HG03135 (cell line): Measurements from ENCODE around the gene AHI1.

Source experiments
- ATAC-seq: cut with Tn5 transposase; IDR thresholded peaks from one replicate; pipeline ENCODE4 v1.9.1; 2021; ENCODE audit warnings: mild to moderate bottlenecking, moderate library complexity; ENCODE audit not compliant: unreplicated experiment

The AHI1 gene

DNA sequence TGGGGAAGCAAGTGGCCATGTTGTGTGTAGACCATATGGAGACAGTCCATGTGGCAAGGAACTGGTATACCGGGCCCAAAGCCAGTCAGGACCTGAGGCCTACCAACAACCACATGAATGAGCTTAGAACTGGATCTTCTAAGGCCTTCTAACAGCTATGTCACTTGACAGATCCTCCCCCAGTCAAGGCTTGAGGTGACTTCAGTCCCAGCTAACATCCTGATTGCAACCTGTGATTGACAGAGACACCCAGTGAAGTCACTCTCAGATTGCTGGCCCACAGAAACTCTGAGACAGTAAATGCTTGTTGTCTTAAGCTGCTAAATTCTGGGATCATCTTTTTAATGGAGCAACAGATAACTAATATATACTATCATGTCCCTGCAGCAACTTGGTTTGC is 32.9 kb downstream of the AHI1 start:
- ATAC-seq, result peak; percentile 67

DNA sequence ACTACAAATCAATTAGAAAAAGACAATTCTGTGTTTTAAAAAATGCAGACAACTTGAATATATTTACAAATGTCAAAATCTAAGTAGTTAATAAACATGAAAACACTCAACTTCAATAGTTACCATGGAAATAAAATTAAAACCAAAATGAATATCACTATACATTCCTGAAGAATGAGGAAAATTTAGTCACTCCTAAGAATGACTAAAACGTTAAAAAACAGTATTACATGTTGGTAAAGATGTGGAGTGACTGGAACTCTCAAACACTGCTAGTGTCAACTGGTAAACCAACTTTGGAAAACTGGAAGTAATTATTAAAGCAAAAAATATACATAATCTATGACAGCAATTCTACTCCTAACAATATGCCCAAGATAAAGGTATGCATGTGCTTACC is 36.3 kb downstream of the AHI1 start:
- ATAC-seq, result no peak

DNA sequence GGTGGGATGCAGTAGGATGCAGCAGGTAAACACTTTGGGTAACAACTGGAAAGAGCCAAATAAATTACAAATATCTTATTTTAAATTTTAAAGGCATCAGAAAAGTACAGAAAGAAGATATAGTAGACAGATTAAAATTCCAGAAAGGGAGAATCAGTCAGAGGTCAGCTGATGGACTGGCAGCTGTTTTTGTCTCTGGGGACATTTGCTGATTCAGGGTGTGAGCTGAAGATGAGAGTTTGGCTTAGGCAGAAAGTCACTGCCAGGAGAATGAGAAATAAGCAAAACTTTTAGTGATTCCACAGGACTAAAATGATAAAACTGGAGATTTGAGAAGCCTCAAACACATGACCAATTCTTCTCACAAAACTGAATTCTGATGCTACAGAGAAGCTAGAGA is 39.5 kb downstream of the AHI1 start:
- ATAC-seq, result no peak

DNA sequence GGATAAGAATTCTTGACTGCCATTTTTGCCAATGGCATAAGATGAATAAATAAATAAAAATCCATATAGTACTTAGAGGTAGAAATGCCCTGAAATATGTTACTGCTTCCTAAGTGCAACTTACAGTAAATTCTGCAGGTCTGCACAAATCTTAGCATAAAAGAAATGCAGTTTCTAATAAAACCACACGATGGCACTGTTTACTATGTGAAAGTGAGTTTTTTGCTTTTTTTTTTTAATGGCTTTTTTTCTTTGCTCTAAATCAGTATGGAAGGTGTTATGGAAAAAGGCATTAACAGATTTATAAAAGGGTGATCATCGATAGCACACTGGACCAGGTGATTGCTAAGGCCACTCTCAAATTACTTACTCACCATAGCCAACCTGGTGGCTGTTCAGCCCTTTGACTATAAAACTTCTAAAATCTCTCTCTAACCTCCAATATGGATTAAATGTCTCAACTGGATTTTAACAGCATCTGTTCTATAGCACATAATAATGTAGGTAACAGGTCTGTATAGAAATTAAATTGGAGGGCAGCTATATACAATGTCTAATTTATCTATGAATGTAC is 45.8 kb downstream of the AHI1 start:
- ATAC-seq, result no peak

DNA sequence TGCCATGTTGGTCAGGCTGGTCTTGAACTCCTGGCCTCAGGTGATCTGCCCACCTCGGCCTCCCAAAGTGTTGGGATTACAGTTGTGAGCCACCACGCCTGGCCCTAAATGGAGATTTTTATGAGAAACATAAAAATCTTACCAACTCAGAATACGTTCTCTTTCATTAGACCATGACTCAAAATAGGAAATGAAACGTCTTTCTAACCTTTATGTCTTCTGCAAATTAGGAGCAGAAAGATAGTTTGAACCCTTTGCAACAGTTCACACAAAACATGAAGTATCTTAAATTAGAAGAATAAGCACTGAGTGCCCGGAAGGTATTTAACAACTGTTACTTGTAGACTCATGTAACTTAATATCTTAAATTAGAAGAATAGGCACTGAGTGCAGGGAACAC is 48.3 kb downstream of the AHI1 start:
- no peak for ATAC-seq

DNA sequence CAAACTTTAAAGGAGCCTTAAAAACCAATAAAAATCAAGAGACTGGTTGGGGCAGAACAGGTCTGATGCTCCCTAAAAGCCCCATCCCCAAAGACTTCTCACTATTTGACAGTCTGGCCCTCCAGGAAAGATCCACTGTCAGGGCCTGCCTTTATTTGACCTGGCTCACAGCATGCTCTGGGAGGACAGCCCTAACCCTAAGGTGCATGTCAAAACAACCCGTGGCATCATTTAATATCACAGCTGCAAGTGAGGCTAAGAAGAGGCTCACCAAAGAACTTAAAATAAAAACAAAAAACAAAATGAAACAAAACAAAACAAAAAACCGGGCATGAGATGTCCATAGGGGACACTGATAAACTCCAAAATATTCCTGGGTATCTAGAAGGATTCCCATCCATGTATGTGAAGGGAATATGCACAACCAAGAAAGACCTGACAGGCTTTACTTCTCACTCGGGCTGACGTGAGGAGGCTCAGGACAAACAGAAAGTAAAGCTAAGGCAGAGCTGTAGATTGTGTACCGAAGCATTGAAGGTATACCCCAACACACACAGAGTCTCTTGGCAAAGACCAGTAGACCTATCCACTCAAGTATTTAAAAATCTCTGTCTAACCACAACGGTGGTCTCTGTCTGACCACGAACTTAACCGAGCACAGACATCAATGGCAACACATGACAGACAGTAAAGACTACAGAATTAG is 57.3 kb downstream of the AHI1 start:
- peak; percentile 56 for ATAC-seq

DNA sequence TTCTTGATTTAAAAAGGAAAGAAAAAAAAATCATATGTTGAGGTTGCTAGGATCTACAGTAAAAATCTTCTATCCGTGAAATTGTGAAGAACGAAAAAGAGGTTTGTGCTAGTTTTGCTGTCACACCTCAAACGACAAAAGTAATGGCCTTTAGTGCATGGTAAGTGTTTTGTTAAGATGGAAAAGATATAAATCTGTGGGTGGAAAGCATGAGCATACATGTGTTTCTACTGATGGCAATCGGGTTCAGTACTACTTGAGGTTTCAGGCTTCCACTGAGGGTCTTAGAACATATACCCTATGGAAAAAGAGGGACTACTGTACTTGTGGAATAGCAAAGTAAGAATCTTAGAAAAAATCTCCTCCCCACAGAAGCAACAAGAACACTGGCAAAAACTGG is 58.0 kb downstream of the AHI1 start:
- ATAC-seq, result no peak

DNA sequence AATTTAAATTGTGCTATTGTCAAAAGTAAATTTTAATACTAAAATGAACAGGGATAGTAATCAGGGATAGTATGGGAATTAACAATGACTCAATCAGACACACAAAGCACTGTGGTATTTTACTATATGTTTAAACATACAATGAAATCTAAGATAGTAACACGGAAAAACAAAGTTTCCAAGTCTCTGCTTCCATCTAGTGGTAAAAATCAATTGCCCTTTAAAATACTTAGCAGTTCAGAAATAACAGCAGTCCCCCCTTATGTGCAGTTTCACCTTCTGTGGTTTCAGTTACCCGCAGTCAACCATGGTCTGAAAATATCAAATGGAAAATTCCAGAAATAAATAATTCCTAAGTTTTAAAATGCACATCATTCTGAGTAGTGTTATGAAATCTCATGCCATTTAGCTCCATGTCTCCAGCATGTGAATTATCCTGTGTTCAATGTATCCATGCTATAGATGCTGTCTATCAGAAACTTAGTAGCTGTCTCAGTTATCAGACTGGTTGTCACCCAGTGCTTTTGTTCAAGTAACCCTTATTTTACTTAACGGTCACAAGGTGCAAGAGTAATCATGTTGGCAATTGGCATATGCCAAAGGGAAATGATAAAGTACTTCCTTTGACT is 58.5 kb downstream of the AHI1 start:
- peak; percentile 43 for ATAC-seq

DNA sequence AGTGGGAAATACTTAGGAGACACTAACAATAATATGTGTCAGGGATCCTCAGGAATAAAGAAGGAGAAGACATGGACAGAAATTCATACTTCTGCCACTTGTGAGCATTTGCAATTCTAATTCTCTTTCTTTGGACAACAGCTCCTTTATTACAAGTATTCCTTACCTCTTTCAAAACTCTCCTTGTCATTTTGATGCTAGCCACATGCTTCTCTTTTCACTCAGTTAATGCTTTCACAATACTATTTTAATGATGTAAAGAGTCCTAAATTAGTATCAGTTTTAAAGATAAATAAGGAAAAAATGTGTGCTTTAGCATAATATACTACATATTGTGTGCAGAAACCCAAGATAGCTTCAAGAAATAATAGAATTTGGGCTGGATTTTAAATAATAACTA is 62.5 kb downstream of the AHI1 start:
- no peak for ATAC-seq

DNA sequence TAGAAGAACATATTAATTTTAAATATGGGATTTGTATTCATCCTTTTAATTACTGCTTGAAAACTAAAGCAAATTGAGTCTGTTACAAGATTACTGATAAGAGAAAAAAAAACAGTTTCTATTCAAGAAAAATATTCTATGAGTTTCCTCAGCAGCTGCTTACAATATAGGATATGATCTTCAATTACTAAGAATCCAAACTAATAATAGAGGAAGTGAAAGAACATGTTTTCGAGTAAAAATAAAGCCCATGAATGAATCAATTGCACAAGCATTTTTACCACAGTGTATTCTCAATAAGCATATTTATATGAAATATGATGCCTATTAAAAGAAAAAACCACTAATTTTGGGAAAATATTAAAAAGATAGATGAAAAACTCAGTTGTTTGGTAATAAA is 63.4 kb downstream of the AHI1 start:
- ATAC-seq, result peak; percentile 61

DNA sequence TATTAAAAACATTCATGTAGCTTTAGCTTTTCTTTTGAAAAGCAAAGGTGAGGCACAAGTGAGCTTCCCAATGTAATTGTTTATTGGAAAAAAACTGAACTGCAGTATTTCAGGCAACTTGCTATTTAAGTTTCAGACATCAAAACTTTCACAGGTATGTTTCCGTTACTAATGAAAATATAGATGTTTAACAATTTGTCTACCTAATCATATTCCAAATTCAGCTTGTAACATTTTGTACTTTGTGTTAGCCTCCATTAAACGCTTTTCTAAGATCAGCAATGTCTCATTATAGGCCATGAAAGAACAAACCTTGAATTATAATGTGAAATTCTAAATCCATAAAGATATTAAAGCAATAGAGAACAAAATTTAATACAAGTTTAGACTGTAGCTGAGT is 69.5 kb downstream of the AHI1 start:
- no peak for ATAC-seq

DNA sequence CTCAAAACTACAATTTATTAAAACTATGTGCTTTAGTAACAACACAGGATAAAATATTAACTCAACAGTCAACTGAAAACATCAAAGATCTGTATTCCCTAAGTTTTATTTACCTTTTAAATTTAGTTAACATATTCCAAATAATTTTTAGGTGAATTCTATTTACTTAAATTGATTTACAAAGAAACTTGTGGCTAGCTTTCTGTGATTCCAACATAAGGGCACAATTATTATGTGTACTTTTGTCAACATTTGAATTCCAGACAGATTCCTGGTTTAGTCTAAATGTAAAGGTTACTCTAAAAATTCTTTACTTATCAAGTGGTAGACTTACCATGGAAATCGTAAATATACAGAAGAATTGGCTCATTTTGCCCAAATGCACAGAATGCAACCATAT is 70.7 kb downstream of the AHI1 start:
- no peak for ATAC-seq

DNA sequence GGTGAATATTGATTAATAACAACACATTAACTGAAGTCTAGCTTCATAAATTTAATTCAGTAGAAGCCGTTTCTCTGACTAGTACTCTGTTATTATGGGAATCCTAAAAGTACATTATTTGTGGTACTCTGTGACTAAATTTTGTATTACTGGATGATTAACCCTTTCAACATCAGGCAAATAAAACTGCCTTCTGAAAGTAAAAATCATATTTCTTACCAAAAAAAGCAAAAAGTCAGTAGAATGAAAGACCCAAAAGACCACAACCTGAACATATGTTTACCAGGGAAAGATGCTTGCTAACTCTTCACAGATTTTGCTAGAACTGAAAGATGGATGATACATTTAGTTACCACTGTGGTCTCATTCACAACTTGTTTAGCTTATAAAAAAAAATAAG is 73.2 kb downstream of the AHI1 start:
- no peak for ATAC-seq

DNA sequence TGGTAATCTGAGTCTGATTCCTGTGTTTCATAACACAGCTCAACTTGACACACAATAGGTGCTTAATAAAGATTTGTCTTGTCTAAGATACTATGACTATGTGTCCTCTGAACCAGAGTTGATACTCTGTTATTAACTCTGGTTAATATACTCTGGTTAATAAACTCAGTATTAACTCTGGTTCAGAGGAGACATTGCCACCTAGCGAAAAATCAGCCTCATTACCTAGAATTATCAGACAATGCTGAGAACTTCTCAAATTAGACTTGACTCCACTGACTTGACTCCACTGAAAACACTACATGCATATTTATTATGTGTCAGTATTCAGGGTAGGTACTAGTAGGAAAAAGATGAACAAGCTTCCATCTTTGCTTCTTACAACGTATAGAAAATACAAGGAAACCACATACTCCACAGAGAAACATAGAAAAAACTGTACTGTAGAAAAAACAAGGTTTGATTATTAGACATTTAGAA is 73.9 kb downstream of the AHI1 start:
- ATAC-seq, result peak; percentile 72

DNA sequence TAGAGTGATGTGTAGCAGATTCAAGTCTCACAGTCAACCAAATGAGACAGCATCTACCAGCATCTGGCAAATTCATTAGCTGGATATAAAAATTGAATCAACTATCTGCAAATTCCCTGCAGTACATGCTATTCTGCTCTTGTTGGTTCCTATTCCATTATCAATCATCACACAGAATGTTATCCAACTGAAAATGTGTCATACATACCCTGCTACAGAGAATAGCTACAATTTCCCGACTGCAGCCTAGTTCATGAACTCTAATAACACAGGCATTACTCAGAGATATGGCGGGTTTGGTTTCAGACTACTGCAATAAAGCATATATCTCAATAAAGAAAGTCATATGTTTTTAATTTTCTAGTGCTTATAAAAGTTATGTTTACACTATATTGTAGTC is 78.4 kb downstream of the AHI1 start:
- ATAC-seq, result no peak

DNA sequence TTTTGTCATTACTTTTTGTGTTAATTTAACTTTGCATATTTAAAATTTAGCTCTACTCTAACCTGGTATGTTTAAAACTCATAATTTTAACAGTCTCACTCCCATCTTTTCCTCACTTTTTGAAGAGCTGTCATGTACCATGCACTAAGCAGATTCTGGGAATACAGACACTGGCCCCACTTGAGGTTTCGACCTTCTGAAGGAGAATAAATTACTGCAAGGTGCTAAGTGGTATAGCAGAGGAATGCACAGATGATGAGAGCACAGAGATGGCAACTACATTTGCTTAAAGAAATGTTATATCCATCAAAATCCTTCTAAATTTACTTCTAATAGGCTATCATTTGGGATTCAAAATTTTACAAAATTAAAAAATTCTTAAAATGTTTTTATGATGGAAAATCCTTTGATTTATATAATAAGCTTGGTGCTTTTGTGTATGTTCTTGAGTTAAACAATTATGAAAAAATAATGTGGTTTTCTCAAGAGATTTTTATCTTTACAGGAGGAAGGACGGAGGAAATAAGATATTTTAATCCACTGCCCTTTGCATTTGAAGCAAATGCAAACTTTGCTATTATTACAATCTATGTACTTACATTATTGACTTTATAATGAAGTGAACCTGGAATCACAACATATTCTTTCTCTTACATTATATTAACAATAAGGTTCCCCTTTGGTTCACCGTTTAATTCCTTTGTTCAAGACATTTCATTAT is 79.3 kb downstream of the AHI1 start:
- no peak for ATAC-seq

DNA sequence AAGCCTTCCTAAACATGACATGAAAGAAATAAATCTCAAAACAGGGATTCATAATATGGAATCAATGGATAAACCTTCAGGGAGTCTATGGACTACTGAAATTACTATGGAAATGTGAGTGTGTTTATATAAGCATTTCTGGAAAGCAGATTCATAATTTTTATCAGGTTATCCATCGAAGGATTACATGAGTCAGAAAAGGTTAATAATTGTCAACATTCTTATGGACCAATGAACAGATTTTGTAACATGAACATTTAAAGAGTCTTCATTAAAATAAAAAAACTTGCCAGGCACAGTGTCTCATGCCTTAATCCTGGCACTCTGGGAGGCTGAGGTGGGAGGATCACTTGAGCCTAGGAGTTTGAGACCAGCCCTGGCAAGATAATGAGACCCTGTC is 84.8 kb downstream of the AHI1 start:
- no peak for ATAC-seq

DNA sequence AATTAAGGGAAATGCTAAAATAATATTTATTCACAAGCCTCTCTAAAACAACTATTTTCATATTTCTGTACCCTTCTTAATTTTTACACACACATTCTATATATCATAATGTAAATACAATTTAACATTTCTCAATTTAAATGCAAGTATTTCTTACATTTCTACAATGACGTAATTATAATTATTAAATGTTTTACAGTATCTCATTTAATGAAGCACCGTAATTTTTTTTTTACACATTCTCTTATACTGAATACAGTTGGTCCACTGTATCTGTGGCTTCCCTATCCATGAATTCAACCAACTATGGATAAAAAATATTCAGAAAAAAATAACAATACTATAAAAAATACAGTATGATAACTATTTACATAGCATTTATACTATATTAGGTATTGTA is 85.7 kb downstream of the AHI1 start:
- ATAC-seq, result no peak

DNA sequence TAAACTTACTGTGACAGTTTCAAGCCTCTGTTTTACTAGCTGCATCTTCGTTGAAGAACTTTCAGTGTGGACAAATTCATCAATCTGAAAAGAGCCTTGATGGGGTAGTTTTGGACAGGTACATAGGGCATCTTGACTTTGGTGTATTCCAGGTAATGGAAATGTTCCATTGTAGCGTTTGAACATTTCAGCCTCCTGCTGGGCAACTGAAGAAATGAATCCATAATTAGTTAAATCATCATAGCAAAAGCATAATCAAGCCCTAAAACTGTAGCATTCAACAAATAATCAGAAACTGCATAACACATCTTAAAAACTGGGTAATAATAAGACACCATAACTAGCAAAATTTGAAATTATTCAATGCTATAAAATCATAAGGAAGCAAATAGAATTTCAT is 86.2 kb downstream of the AHI1 start:
- no peak for ATAC-seq

DNA sequence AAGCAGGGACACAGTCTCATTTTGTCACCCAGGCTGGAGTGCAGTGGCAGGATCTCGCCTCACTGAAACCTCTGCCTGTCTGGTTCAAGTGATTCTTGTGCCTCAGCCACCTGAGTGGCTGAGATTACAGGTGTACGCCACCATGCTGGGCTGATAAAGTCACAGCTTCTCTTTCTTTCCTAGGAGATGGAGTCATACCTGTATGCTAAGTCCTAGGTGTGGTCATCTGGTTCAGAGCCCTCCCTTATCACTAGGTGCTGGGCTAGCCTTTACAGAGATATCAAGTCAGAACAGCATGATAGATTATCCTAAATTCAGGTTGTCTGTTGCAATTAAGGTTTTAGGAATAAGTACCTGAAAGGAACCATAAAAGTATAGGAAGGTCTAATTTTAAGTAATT is 86.7 kb downstream of the AHI1 start:
- ATAC-seq, result no peak

DNA sequence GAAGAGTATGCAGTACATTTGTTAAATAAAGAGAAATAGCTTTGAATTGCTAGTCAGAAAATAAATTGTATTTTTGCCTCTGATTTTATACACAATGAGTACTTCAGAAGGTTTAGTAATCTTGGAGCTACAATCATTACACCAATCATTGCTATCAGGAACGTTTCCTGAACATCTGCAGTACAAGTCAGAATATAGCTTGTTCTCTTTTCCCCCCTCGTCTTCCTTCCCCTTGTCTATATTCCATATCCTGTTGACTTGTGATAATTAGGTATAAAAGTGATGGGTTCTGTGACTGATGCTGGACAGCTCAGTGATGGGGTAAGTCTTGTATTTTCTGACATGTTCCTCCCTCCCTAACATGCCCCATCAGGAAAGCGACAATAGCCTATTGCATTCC is 94.0 kb downstream of the AHI1 start:
- no peak for ATAC-seq

DNA sequence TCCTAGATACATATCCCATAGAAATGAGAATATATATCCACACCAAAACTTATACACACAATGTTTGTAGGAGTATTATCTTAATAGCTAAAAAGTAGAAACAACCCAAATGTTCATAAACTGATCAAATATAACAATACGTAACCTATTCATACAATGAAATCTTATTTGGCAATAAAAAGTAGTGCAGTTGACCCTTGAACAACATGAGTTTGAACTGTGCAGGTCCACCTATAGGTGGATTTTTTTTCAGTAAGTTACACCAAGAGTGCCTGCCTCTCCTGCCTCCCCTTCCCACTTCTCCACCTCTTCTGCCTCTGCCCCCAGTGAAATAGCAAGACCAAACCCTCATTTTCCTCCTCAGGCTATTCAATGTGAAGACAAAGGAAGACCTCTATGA is 95.2 kb downstream of the AHI1 start:
- no peak for ATAC-seq
